Central memory CD8-positive, alpha-beta T cell (primary cell): ENCODE measurements around the gene TUBA8.
"Not testable (repeated sequence)": the region's sequence is repeated elsewhere in the genome, so short reads cannot be mapped to it uniquely, and the experiment has no call there.

ENCODE experiments used
- ATAC-seq: fragments of 150-1000 bp; cut with Tn5 transposase; replicated peaks from 2 replicates; pipeline ENCODE4 v1.10.0; 2022; ENCODE audit warnings: mild to moderate bottlenecking, moderate FRiP score, moderate number of reproducible peaks; ENCODE audit not compliant: poor library complexity, severe bottlenecking; ENCODE audit errors: extremely low read depth
- DNase-seq, 2 donors: peaks; one replicate each; pipeline ENCODE4 v3.0.0; 2021; ENCODE audit warnings: low spot score in 2 of 2
- H3K27ac Mint-ChIP-seq: one replicate; pipeline ENCODE4 v1.8.0; 2022; ENCODE audit warnings: low read depth, mild to moderate bottlenecking, moderate library complexity, mixed read lengths
- H3K27me3 Mint-ChIP-seq: one replicate; pipeline ENCODE4 v1.8.0; 2022; ENCODE audit warnings: mixed read lengths
- H3K36me3 Mint-ChIP-seq: one replicate; pipeline ENCODE4 v1.8.0; 2022; ENCODE audit warnings: mild to moderate bottlenecking, moderate library complexity, mixed read lengths; ENCODE audit not compliant: insufficient read depth
- H3K4me1 Mint-ChIP-seq: one replicate; pipeline ENCODE4 v1.8.0; 2022; ENCODE audit warnings: mixed read lengths
- H3K4me3 Mint-ChIP-seq: one replicate; pipeline ENCODE4 v1.8.0; 2022; ENCODE audit warnings: mild to moderate bottlenecking, moderate library complexity, mixed read lengths
- H3K9me3 Mint-ChIP-seq: one replicate; pipeline ENCODE4 v1.8.0; 2022; ENCODE audit warnings: mixed read lengths

The TUBA8 gene

GRCh38 chr22:18130018-18130417, 19.4 kb downstream of the TUBA8 start:
- Mint-ChIP-seq H3K27ac (no peak overlapping the region), H3K36me3 (peaks cover 3% of the 10 kb centered on the region), H3K4me1 (no peaks in the 10 kb centered on the region), H3K4me3 (no peak overlapping the region), H3K27me3 (no peaks in the 10 kb centered on the region), H3K9me3 (no peaks in the 10 kb centered on the region)
- no peak for ATAC-seq
- DNase-seq, result no peak

- ATAC-seq (no peak), DNase-seq (no peak)
- Mint-ChIP-seq H3K36me3 (peaks cover 3% of the 10 kb centered on the region), H3K4me1 (no peaks in the 10 kb centered on the region), H3K9me3 (no peaks in the 10 kb centered on the region), H3K27ac (no peak overlapping the region), H3K27me3 (no peaks in the 10 kb centered on the region), H3K4me3 (no peak overlapping the region)
These were observed 20.3 kb downstream of the TUBA8 start for GRCh38 chr22:18130699-18131429.

DNA sequence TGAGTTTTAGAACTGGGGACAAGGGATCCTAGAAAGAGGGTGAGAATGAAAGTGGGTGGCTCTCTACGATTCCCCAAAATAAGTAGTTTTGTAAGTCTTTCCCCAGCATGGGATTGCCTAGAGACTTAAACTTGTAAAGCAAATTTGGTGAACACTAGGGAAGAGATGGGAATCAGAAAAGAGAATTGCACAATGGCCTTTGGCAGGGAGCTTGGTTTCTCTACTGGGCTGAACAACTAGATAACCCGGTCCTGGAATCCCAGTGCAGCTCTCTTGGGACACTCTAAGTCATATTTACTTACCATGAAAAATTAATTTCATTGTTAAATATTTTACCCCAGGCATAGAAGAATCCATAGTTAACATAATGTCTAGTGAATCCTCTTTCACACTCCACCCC, 22.8 kb downstream of the TUBA8 start:
- peaks cover 6% of the 10 kb centered on the region for H3K36me3 Mint-ChIP-seq
- no peaks in the 10 kb centered on the region for H3K4me1 Mint-ChIP-seq
- no peak for ATAC-seq
- no peak overlapping the region for H3K4me3 Mint-ChIP-seq
- no peak for DNase-seq
- H3K27me3 Mint-ChIP-seq, result no peaks in the 10 kb centered on the region
- no peaks in the 10 kb centered on the region for H3K9me3 Mint-ChIP-seq
- no peak overlapping the region for H3K27ac Mint-ChIP-seq

DNA sequence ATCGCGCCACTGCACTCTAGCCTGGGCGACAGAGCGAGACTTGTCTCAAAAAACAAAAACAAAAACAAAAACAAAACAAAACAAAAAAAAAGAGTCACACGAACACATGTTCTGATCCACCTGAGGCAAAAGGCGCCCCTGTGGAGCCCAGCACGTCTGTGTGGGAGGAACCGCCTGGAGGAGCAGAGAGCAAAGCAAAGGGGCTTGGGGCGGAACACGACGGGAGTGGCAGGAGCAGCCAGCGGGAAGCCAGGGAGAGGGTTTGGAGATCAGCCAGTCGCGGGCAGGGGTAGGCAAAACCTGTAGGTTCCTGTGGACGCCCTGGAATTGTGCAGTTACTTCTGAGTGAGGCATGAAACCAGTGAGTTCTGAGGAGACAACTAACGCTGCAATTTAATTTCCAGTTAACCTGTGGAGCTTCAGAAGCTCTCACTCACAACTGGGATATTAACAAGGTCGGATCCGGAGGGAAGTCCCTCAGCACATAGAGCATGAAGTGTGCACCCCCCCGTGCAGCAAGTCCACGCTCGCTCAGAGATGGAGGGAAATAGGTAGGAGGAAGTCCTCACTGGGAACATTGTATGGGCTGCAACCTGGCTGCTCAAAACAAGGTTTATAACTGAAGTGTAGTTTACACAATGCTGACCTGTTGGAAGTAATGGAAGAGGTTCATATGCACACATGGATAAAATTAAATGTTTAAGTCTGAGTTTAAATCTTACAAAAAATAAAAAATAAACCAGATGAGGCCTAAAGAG, 26.1 kb downstream of the TUBA8 start:
- no peak for DNase-seq
- Mint-ChIP-seq H3K4me1 (no peaks in the 10 kb centered on the region), H3K27ac (no peak overlapping the region), H3K9me3 (no peaks in the 10 kb centered on the region), H3K27me3 (no peaks in the 10 kb centered on the region), H3K36me3 (peaks cover 6% of the 10 kb centered on the region), H3K4me3 (no peak overlapping the region)
- no peak for ATAC-seq

DNA sequence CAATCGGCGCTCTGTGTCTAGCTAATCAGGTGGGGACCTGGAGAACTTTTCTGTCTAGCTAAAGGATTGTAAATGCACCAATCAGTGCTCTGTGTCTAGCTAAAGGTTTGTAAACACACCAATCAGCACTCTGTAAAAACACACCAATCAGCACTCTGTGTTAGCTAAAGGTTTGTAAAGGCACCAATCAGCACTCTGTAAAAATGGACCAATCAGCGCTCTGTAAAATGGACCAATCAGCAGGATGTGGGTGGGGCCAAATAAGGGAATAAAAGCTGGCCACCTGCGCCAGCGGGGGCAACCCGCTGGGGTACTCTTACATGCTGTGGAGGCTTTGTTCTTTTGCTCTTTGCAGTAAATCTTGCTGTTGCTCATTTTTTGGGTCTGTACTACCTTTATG, 30.4 kb downstream of the TUBA8 start:
- H3K27ac Mint-ChIP-seq, result not testable (repeated sequence)

DNA sequence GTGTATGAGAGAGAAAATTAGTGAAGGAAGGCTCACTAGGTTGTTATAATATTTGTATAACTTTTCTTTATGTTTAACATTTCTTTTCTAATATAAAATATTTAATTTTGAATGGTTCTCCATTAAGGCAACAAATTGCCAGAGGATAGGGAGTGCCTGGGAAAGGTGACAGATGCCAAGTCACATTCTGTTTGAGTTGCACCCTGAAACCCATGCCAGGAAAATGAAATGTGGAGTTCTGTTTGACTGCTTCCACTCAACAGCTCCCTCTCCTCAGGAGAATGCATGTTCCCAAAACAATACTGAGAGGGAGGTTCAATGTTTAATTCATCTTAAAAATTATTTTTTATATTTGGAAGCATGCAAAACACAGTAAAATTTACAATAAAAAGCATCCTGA, 33.5 kb downstream of the TUBA8 start:
- Mint-ChIP-seq H3K36me3 (peaks cover 3% of the 10 kb centered on the region), H3K27me3 (no peaks in the 10 kb centered on the region), H3K4me3 (no peak overlapping the region), H3K9me3 (no peaks in the 10 kb centered on the region), H3K4me1 (peaks cover 19% of the 10 kb centered on the region), H3K27ac (no peak overlapping the region)
- ATAC-seq (no peak), DNase-seq (no peak)

More for the DNA sequence above, 30.4 kb downstream of the TUBA8 start:
- ATAC-seq, H3K4me3 Mint-ChIP-seq, H3K4me1 Mint-ChIP-seq, H3K9me3 Mint-ChIP-seq, H3K36me3 Mint-ChIP-seq, H3K27me3 Mint-ChIP-seq, DNase-seq: not testable (repeated sequence)

DNA sequence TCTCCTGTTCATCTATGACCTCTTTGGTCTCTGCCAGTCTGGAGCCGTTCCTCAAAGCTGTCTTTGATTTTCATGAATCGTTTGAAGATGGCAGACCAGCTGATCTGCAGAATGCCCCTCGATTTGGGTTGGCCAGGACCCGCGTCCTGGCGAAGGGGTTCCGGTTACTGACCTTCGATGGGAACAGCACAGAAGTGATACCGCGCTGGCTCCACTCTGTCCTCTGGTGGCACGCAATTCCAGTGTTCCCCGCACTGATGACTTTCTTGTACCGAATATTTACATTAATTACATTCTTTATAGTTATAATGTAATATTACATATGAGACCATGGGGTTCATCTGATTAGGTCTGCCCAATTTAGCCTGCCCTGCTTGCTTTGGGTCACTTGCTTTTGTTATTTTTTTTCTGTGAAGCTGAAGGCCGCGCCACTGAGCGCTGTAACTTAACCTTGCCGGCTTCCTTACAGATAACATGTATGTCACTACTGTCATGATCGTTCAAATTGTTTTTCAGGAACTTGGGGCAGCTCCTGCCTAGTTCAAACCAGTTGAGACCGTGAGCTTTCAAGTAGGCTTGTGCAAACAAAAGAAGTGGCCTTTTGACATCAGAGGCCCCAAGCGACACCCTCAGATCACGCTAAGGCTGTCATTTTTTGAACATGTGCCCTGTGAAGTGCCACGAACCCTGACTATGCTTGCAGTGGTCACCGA, 35.2 kb downstream of the TUBA8 start:
- Mint-ChIP-seq H3K9me3 (no peaks in the 10 kb centered on the region), H3K36me3 (peaks cover 3% of the 10 kb centered on the region), H3K27ac (no peak overlapping the region), H3K27me3 (no peaks in the 10 kb centered on the region), H3K4me1 (peaks cover 19% of the 10 kb centered on the region), H3K4me3 (no peak overlapping the region)
- ATAC-seq, result no peak
- DNase-seq, result no peak

GRCh38 chr22:18146389-18146753, 35.8 kb downstream of the TUBA8 start:
- Mint-ChIP-seq H3K27ac (no peak overlapping the region), H3K27me3 (no peaks in the 10 kb centered on the region), H3K4me3 (no peak overlapping the region), H3K9me3 (no peaks in the 10 kb centered on the region), H3K4me1 (peaks cover 23% of the 10 kb centered on the region), H3K36me3 (peaks cover 3% of the 10 kb centered on the region)
- no peak for ATAC-seq
- no peak for DNase-seq

- peaks cover 3% of the 10 kb centered on the region for H3K36me3 Mint-ChIP-seq
- H3K4me1 Mint-ChIP-seq, result peaks cover 32% of the 10 kb centered on the region
- no peak for DNase-seq
- H3K27me3 Mint-ChIP-seq, result no peaks in the 10 kb centered on the region
- H3K9me3 Mint-ChIP-seq, result no peaks in the 10 kb centered on the region
- ATAC-seq, result no peak
- H3K4me3 Mint-ChIP-seq, result no peak overlapping the region
- no peak overlapping the region for H3K27ac Mint-ChIP-seq
These were observed 37.2 kb downstream of the TUBA8 start for GRCh38 chr22:18147791-18148190.

- no peaks in the 10 kb centered on the region for H3K27me3 Mint-ChIP-seq
- H3K27ac Mint-ChIP-seq, result no peak overlapping the region
- peak overlapping the region; percentile 13 for H3K4me3 Mint-ChIP-seq
- peaks cover 3% of the 10 kb centered on the region for H3K36me3 Mint-ChIP-seq
- DNase-seq, result no peak
- ATAC-seq, result no peak
- H3K9me3 Mint-ChIP-seq, result no peaks in the 10 kb centered on the region
- peaks cover 34% of the 10 kb centered on the region for H3K4me1 Mint-ChIP-seq
These were observed 37.8 kb downstream of the TUBA8 start for GRCh38 chr22:18148293-18148965.

DNA sequence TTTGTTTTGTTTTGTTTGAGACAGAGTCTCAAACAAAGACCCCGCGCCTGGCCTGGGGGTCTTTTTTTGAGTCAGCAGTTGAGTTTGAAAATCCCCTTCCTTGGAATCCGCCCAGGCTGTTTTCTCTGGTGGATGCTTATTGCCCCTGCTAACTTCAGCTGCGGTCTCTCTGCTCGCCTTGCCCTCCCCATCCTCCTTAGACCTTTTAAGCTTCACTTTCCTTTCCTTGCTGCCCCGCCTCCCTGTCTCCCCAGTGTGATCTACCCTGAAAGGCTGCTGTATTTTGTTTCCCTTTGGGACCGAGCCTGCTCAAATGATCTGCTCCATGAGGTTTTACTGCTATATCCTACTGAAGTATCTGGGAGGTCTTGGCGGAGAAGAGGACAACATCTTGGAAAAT, 41.9 kb downstream of the TUBA8 start:
- Mint-ChIP-seq H3K27me3 (no peaks in the 10 kb centered on the region), H3K4me1 (peaks cover 26% of the 10 kb centered on the region), H3K4me3 (peak overlapping the region; percentile 83), H3K9me3 (no peaks in the 10 kb centered on the region), H3K27ac (peak overlapping the region; percentile 50), H3K36me3 (peaks cover 7% of the 10 kb centered on the region)
- DNase-seq (no peak), ATAC-seq (no peak)

- no peak for DNase-seq
- H3K27ac Mint-ChIP-seq, result peak overlapping the region; percentile 17
- peaks cover 15% of the 10 kb centered on the region for H3K4me1 Mint-ChIP-seq
- peaks cover 8% of the 10 kb centered on the region for H3K36me3 Mint-ChIP-seq
- H3K9me3 Mint-ChIP-seq, result no peaks in the 10 kb centered on the region
- H3K4me3 Mint-ChIP-seq, result no peak overlapping the region
- no peaks in the 10 kb centered on the region for H3K27me3 Mint-ChIP-seq
- no peak for ATAC-seq
These were observed 44.3 kb downstream of the TUBA8 start for GRCh38 chr22:18154821-18155390.
